ENCODE results near the gene SYCP2L. TPM values are rescaled to one million over a fixed set of nuclear protein-coding genes. Genes with fewer than 3 reads are reported as not detected.
"Not testable (repeated sequence)": the region's sequence is repeated elsewhere in the genome, so short reads cannot be mapped to it uniquely, and the experiment has no call there.

Gene SYCP2L
- total and polyA plus RNA-seq, 7 donors = 0.09 to 22.1 (median 0.71) TPM; not detected in 2

DNA sequence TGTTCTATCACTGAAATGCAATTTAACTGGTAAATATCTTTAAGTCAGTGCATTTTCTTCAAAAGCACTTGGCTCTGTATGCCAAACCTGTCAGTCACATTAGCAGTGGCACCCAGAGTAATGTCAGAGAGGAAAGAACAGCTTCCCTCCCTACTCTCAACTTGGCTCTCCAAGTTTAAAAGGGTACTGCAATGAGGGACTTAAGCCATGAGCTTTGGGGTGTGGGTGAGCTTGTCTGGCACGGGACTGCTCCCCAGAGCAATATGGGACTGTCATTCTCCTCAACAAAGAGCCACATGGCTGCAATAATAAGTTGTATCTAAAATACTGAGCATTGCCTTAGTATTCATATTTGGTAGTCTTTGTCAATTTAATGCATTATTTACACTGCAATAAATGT, 9.0 kb upstream of the SYCP2L start:
- TF ChIP-seq POLR2A (IDR thresholded peaks at IDR 0.05) = no peak
- TF ChIP-seq, protein P1, sequence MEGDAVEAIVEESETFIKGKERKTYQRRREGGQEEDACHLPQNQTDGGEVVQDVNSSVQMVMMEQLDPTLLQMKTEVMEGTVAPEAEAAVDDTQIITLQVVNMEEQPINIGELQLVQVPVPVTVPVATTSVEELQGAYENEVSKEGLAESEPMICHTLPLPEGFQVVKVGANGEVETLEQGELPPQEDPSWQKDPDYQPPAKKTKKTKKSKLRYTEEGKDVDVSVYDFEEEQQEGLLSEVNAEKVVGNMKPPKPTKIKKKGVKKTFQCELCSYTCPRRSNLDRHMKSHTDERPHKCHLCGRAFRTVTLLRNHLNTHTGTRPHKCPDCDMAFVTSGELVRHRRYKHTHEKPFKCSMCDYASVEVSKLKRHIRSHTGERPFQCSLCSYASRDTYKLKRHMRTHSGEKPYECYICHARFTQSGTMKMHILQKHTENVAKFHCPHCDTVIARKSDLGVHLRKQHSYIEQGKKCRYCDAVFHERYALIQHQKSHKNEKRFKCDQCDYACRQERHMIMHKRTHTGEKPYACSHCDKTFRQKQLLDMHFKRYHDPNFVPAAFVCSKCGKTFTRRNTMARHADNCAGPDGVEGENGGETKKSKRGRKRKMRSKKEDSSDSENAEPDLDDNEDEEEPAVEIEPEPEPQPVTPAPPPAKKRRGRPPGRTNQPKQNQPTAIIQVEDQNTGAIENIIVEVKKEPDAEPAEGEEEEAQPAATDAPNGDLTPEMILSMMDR (IDR thresholded peaks at IDR 0.05) = no peak
- TF ChIP-seq EP300 (IDR thresholded peaks at IDR 0.05) = no peak
- TF ChIP-seq POLR2AphosphoS5 (IDR thresholded peaks at IDR 0.05) = no peak
- intact Hi-C loops (cut with DNase I) = no loop called here
- DNase-seq = no peak
- Histone ChIP-seq H3K36me3 (no peaks in the 10 kb centered on the region), H3K4me1 (peaks cover 0 to 13% (median 4%) of the 10 kb centered on the region in 4 donors), H3K9me3 (no peaks in the 10 kb centered on the region), H3K27me3 (peaks cover 13 to 32% (median 26%) of the 10 kb centered on the region in 3 donors), H3K27ac (no peak overlapping the region), H3K4me3 (no peak overlapping the region)
- WGBS, 2 donors = 76 to 78% methylated on average over 1 of the region's 1 CpG

DNA sequence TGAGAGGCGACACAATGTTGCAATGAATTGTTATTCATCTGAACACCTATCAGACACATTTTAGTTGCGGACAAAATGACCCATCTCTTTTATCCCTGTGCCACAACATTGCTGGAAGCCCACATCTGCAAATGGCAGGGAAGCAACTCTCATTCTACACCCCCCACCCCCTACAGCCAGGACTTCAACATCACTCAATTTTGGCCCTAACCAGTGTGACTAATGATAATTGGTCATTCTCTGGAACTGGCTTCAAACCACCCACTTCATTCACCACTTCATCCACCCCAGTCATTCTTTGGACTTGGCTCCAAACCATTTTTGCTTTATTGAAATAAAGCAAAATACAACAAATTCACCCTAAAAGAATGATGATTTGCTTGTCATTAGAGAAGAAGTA, 6.5 kb upstream of the SYCP2L start:
- Histone ChIP-seq H3K27ac (no peak overlapping the region), H3K27me3 (peaks cover 22 to 57% (median 45%) of the 10 kb centered on the region in 3 donors), H3K9me3 (no peaks in the 10 kb centered on the region), H3K4me3 (no peak overlapping the region), H3K4me1 (peaks cover 0 to 25% (median 8%) of the 10 kb centered on the region in 4 donors), H3K36me3 (no peaks in the 10 kb centered on the region)
- no peak for DNase-seq
- no peak for TF ChIP-seq POLR2AphosphoS5 (IDR thresholded peaks at IDR 0.05)
- TF ChIP-seq EP300 (IDR thresholded peaks at IDR 0.05) = no peak
- TF ChIP-seq POLR2A (IDR thresholded peaks at IDR 0.05) = no peak
- intact Hi-C loops (cut with DNase I) = no loop called here
- 94 to 96% methylated on average over 2 of the region's 2 CpGs for WGBS, 2 donors

DNA sequence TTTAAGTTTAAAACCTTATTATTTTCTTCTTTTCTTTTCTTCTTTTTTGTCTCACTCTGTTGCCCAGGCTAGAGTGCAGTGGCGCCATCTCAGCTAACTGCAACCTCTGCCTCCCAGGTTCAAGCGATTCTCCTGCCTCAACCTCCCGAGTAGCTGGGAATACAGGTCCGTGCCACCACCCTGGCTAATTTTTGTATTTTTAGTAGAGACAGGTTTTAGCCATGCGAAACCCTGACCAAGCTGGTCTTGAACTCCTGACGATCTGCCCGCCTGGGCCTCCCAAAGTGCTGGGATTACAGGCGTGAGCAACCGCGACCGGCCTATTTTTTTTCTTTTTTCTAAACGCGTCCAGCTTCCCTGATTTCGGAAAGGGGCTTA, 4.6 kb upstream of the SYCP2L start:
- DNase-seq; H3K36me3 ChIP-seq; H3K9me3 ChIP-seq; intact Hi-C loops (cut with DNase I); H3K4me3 ChIP-seq; H3K27ac ChIP-seq: not testable (repeated sequence)
- Histone ChIP-seq H3K4me1 (peaks cover 0 to 36% (median 16%) of the 10 kb centered on the region in 4 donors), H3K27me3 (peaks cover 25 to 76% (median 62%) of the 10 kb centered on the region in 3 donors)
- 18 to 31% methylated on average over 14 of the region's 14 CpGs for WGBS, 2 donors

DNA sequence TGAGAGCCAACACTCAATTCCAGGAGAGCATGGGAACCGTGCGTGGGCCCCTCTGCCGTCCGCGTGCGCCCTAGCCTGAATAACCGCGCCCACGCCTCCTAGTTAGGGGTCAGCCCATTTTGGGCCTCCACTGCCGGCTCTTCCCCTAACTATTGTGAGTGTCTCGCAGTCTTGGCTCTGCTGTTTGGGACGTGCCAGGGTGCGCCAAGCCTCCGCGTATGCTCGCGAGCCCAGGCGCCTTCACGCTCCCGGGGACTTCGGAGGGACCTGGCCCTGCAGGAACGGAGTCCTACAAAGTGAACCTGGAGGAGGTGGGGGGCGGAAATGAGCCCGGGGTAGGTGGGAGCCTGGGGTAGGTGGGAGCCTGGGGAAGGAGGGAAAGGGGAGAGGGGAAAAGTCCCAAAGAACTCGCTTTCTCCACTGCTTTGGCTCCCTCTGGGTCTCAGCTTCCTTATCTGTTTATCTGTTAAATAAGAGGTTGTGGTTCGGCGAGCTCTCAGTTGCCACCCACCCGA, 4.1 kb upstream of the SYCP2L start:
- Histone ChIP-seq H3K9me3 (no peaks in the 10 kb centered on the region), H3K36me3 (no peaks in the 10 kb centered on the region), H3K27me3 (peaks cover 25 to 81% (median 67%) of the 10 kb centered on the region in 3 donors), H3K4me3 (no peak overlapping the region), H3K4me1 (peaks cover 0 to 38% (median 16%) of the 10 kb centered on the region in 4 donors), H3K27ac (no peak overlapping the region)
- DNase-seq = no peak
- WGBS, 2 donors = 7 to 19% methylated on average over 28 of the region's 28 CpGs
- intact Hi-C loops (cut with DNase I) = no loop called here
- TF ChIP-seq POLR2A (IDR thresholded peaks at IDR 0.05) (no peak), POLR2AphosphoS5 (IDR thresholded peaks at IDR 0.05) (no peak), EP300 (IDR thresholded peaks at IDR 0.05) (no peak)
- TF ChIP-seq, protein P1 (IDR thresholded peaks at IDR 0.05) = no peak

DNA sequence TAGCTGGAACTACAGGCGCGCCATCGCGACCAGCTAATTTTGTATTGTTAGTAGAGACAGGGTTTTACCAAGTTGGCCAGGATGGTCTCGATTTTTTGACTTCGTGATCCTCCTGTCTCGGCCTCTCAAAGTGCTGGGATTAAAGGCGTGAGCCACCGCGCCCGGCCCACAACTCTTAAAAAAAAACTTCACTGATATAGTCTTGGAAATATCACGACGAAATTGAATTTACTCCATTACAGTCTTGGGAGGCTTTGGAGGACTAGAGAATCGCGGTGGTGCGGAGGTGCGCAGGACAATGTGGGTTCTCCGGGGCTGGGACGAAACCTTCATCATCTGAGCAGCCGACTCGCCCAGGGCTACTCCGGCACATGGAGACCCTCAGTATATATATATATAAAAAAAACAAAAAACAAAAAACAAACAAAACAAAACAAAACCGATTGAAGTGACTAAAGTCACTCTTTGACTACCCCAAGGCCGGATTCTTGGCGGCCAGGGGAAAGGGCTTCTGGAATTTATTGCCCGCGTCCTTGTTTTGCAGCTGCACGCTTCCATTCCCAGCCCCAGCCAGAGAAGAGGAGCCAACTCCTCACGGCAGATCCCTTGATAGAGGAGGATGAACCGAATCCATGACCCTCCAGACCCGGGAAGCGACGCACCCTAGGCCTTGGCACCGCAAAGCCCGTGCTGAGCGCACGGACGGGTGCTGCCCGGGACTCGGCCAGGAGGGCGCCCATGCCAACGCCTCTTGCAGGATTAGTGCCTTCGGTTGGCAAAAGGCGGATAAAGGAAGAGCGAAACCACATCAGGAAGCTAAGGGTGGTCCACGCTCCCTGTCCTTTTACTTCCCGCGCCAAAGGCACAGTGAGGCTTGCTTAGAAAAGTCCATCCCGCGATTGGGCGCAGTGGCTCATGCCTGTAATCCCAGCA, 3.3 kb upstream of the SYCP2L start:
- WGBS, 2 donors = 8 to 26% methylated on average over 51 of the region's 51 CpGs
- intact Hi-C loops (cut with DNase I) = no loop called here
- TF ChIP-seq EP300 (IDR thresholded peaks at IDR 0.05) = no peak
- TF ChIP-seq, protein P1 (IDR thresholded peaks at IDR 0.05) = no peak
- peaks cover 25 to 87% (median 67%) of the 10 kb centered on the region in 3 donors for H3K27me3 ChIP-seq
- no peak overlapping the region for H3K27ac ChIP-seq
- no peak for DNase-seq
- no peaks in the 10 kb centered on the region for H3K9me3 ChIP-seq
- no peak overlapping the region for H3K4me3 ChIP-seq
- peaks cover 0 to 38% (median 16%) of the 10 kb centered on the region in 4 donors for H3K4me1 ChIP-seq
- no peaks in the 10 kb centered on the region for H3K36me3 ChIP-seq

Measured in sigmoid colon (tissue), 7 donors.